Measurements from ENCODE around the gene PHACTR2.

PHACTR2 gene

GRCh38 chr6:143696664-143697000 lies 18.9 kb downstream of the PHACTR2 start:
- Histone ChIP-seq H3K9me3 (ENCODE audit: control insufficient read depth in 2 of 2, low read length in 2 of 2) (no peaks in the 10 kb centered on the region), H3K4me1 (ENCODE audit: control insufficient read depth in 2 of 2, insufficient read depth in 2 of 2, low read length in 2 of 2) (peaks cover 0 to 4% of the 10 kb centered on the region in 2 donors), H3K4me3 (ENCODE audit: low read length in 2 of 2) (no peak overlapping the region), H3K27me3 (ENCODE audit: control insufficient read depth in 2 of 2, insufficient read depth in 2 of 2, low read length in 2 of 2) (no peaks in the 10 kb centered on the region), H3K9ac (ENCODE audit: low read depth in 1 of 2, low read length in 2 of 2) (no peak overlapping the region), H3K36me3 (ENCODE audit: control insufficient read depth in 2 of 2, insufficient read depth in 2 of 2, low read length in 2 of 2) (no peaks in the 10 kb centered on the region), H3K27ac (ENCODE audit: low read depth in 2 of 2, low read length in 2 of 2) (no peak overlapping the region)

GRCh38 chr6:143697076-143697800 lies 19.5 kb downstream of the PHACTR2 start:
- H3K4me1 ChIP-seq (ENCODE audit: control insufficient read depth in 2 of 2, insufficient read depth in 2 of 2, low read length in 2 of 2), result peaks cover 0 to 4% of the 10 kb centered on the region in 2 donors
- H3K27ac ChIP-seq (ENCODE audit: low read depth in 2 of 2, low read length in 2 of 2), result no peak overlapping the region
- no peaks in the 10 kb centered on the region for H3K36me3 ChIP-seq (ENCODE audit: control insufficient read depth in 2 of 2, insufficient read depth in 2 of 2, low read length in 2 of 2)

GRCh38 chr6:143698329-143698728 lies 20.6 kb downstream of the PHACTR2 start:
- H3K36me3 ChIP-seq (ENCODE audit: control insufficient read depth in 2 of 2, insufficient read depth in 2 of 2, low read length in 2 of 2), result no peaks in the 10 kb centered on the region
- H3K27me3 ChIP-seq (ENCODE audit: control insufficient read depth in 2 of 2, insufficient read depth in 2 of 2, low read length in 2 of 2), result no peaks in the 10 kb centered on the region
- H3K4me1 ChIP-seq (ENCODE audit: control insufficient read depth in 2 of 2, insufficient read depth in 2 of 2, low read length in 2 of 2), result peaks cover 0 to 4% of the 10 kb centered on the region in 2 donors
- no peak overlapping the region for H3K4me3 ChIP-seq (ENCODE audit: low read length in 2 of 2)
- no peaks in the 10 kb centered on the region for H3K9me3 ChIP-seq (ENCODE audit: control insufficient read depth in 2 of 2, low read length in 2 of 2)
- H3K27ac ChIP-seq (ENCODE audit: low read depth in 2 of 2, low read length in 2 of 2), result no peak overlapping the region
- H3K9ac ChIP-seq (ENCODE audit: low read depth in 1 of 2, low read length in 2 of 2), result no peak overlapping the region

More at GRCh38 chr6:143697076-143697800, 19.5 kb downstream of the PHACTR2 start:
- H3K4me3 ChIP-seq (ENCODE audit: low read length in 2 of 2), result no peak overlapping the region
- H3K9ac ChIP-seq (ENCODE audit: low read depth in 1 of 2, low read length in 2 of 2), result no peak overlapping the region
- no peaks in the 10 kb centered on the region for H3K27me3 ChIP-seq (ENCODE audit: control insufficient read depth in 2 of 2, insufficient read depth in 2 of 2, low read length in 2 of 2)
- no peaks in the 10 kb centered on the region for H3K9me3 ChIP-seq (ENCODE audit: control insufficient read depth in 2 of 2, low read length in 2 of 2)

- Histone ChIP-seq H3K4me3 (ENCODE audit: low read length in 2 of 2) (no peak overlapping the region), H3K27me3 (ENCODE audit: control insufficient read depth in 2 of 2, insufficient read depth in 2 of 2, low read length in 2 of 2) (no peaks in the 10 kb centered on the region), H3K27ac (ENCODE audit: low read depth in 2 of 2, low read length in 2 of 2) (no peak overlapping the region), H3K4me1 (ENCODE audit: control insufficient read depth in 2 of 2, insufficient read depth in 2 of 2, low read length in 2 of 2) (peaks cover 0 to 4% of the 10 kb centered on the region in 2 donors), H3K9me3 (ENCODE audit: control insufficient read depth in 2 of 2, low read length in 2 of 2) (no peaks in the 10 kb centered on the region), H3K36me3 (ENCODE audit: control insufficient read depth in 2 of 2, insufficient read depth in 2 of 2, low read length in 2 of 2) (no peaks in the 10 kb centered on the region), H3K9ac (ENCODE audit: low read depth in 1 of 2, low read length in 2 of 2) (no peak overlapping the region)
These were observed 21.1 kb downstream of the PHACTR2 start for GRCh38 chr6:143698759-143699429.

- Histone ChIP-seq H3K27ac (ENCODE audit: low read depth in 2 of 2, low read length in 2 of 2) (no peak overlapping the region), H3K4me1 (ENCODE audit: control insufficient read depth in 2 of 2, insufficient read depth in 2 of 2, low read length in 2 of 2) (peaks cover 0 to 4% of the 10 kb centered on the region in 2 donors)
These were observed 21.7 kb downstream of the PHACTR2 start for GRCh38 chr6:143699430-143699825.

GRCh38 chr6:143700684-143701348 lies 23.1 kb downstream of the PHACTR2 start:
- H3K36me3 ChIP-seq (ENCODE audit: control insufficient read depth in 2 of 2, insufficient read depth in 2 of 2, low read length in 2 of 2), result no peaks in the 10 kb centered on the region
- no peak overlapping the region for H3K4me3 ChIP-seq (ENCODE audit: low read length in 2 of 2)
- H3K9ac ChIP-seq (ENCODE audit: low read depth in 1 of 2, low read length in 2 of 2), result no peak overlapping the region
- no peaks in the 10 kb centered on the region for H3K4me1 ChIP-seq (ENCODE audit: control insufficient read depth in 2 of 2, insufficient read depth in 2 of 2, low read length in 2 of 2)
- no peaks in the 10 kb centered on the region for H3K27me3 ChIP-seq (ENCODE audit: control insufficient read depth in 2 of 2, insufficient read depth in 2 of 2, low read length in 2 of 2)
- no peak overlapping the region for H3K27ac ChIP-seq (ENCODE audit: low read depth in 2 of 2, low read length in 2 of 2)
- H3K9me3 ChIP-seq (ENCODE audit: control insufficient read depth in 2 of 2, low read length in 2 of 2), result no peaks in the 10 kb centered on the region

More at GRCh38 chr6:143699430-143699825, 21.7 kb downstream of the PHACTR2 start:
- H3K4me3 ChIP-seq (ENCODE audit: low read length in 2 of 2), result no peak overlapping the region
- no peaks in the 10 kb centered on the region for H3K36me3 ChIP-seq (ENCODE audit: control insufficient read depth in 2 of 2, insufficient read depth in 2 of 2, low read length in 2 of 2)
- H3K9me3 ChIP-seq (ENCODE audit: control insufficient read depth in 2 of 2, low read length in 2 of 2), result no peaks in the 10 kb centered on the region
- no peaks in the 10 kb centered on the region for H3K27me3 ChIP-seq (ENCODE audit: control insufficient read depth in 2 of 2, insufficient read depth in 2 of 2, low read length in 2 of 2)
- no peak overlapping the region for H3K9ac ChIP-seq (ENCODE audit: low read depth in 1 of 2, low read length in 2 of 2)

GRCh38 chr6:143701349-143702234 lies 23.8 kb downstream of the PHACTR2 start:
- Histone ChIP-seq H3K27me3 (ENCODE audit: control insufficient read depth in 2 of 2, insufficient read depth in 2 of 2, low read length in 2 of 2) (no peaks in the 10 kb centered on the region), H3K4me1 (ENCODE audit: control insufficient read depth in 2 of 2, insufficient read depth in 2 of 2, low read length in 2 of 2) (no peaks in the 10 kb centered on the region), H3K4me3 (ENCODE audit: low read length in 2 of 2) (no peak overlapping the region), H3K9me3 (ENCODE audit: control insufficient read depth in 2 of 2, low read length in 2 of 2) (no peaks in the 10 kb centered on the region), H3K36me3 (ENCODE audit: control insufficient read depth in 2 of 2, insufficient read depth in 2 of 2, low read length in 2 of 2) (no peaks in the 10 kb centered on the region), H3K9ac (ENCODE audit: low read depth in 1 of 2, low read length in 2 of 2) (no peak overlapping the region), H3K27ac (ENCODE audit: low read depth in 2 of 2, low read length in 2 of 2) (peak overlapping the region in 1 of 2 donors; percentile 46)

GRCh38 chr6:143705569-143705968 lies 27.8 kb downstream of the PHACTR2 start:
- H3K27ac ChIP-seq (ENCODE audit: low read depth in 2 of 2, low read length in 2 of 2), result no peak overlapping the region
- H3K36me3 ChIP-seq (ENCODE audit: control insufficient read depth in 2 of 2, insufficient read depth in 2 of 2, low read length in 2 of 2), result no peaks in the 10 kb centered on the region
- no peaks in the 10 kb centered on the region for H3K27me3 ChIP-seq (ENCODE audit: control insufficient read depth in 2 of 2, insufficient read depth in 2 of 2, low read length in 2 of 2)
- H3K9ac ChIP-seq (ENCODE audit: low read depth in 1 of 2, low read length in 2 of 2), result no peak overlapping the region
- no peaks in the 10 kb centered on the region for H3K4me1 ChIP-seq (ENCODE audit: control insufficient read depth in 2 of 2, insufficient read depth in 2 of 2, low read length in 2 of 2)
- H3K9me3 ChIP-seq (ENCODE audit: control insufficient read depth in 2 of 2, low read length in 2 of 2), result no peaks in the 10 kb centered on the region
- no peak overlapping the region for H3K4me3 ChIP-seq (ENCODE audit: low read length in 2 of 2)

- Histone ChIP-seq H3K4me1 (ENCODE audit: control insufficient read depth in 2 of 2, insufficient read depth in 2 of 2, low read length in 2 of 2) (no peaks in the 10 kb centered on the region), H3K4me3 (ENCODE audit: low read length in 2 of 2) (no peak overlapping the region), H3K9me3 (ENCODE audit: control insufficient read depth in 2 of 2, low read length in 2 of 2) (no peaks in the 10 kb centered on the region), H3K9ac (ENCODE audit: low read depth in 1 of 2, low read length in 2 of 2) (no peak overlapping the region), H3K36me3 (ENCODE audit: control insufficient read depth in 2 of 2, insufficient read depth in 2 of 2, low read length in 2 of 2) (no peaks in the 10 kb centered on the region), H3K27me3 (ENCODE audit: control insufficient read depth in 2 of 2, insufficient read depth in 2 of 2, low read length in 2 of 2) (no peaks in the 10 kb centered on the region), H3K27ac (ENCODE audit: low read depth in 2 of 2, low read length in 2 of 2) (no peak overlapping the region)
These were observed 29.9 kb downstream of the PHACTR2 start for GRCh38 chr6:143707697-143708096.
